GM19467 (cell line): ENCODE measurements around the gene GOT2.
A peak's percentile ranks its signal among the peaks of the same experiment; 100 is the strongest.
"Not testable (repeated sequence)": the region's sequence is repeated elsewhere in the genome, so short reads cannot be mapped to it uniquely, and the experiment has no call there.

ENCODE experiments used
- ATAC-seq: cut with Tn5 transposase; IDR thresholded peaks from one replicate; pipeline ENCODE4 v1.9.1; 2021; ENCODE audit warnings: mild to moderate bottlenecking, moderate library complexity; ENCODE audit not compliant: unreplicated experiment

GOT2 gene

GRCh38 chr16:58723109-58723508 lies 11.0 kb downstream of the GOT2 start:
- no peak for ATAC-seq

DNA sequence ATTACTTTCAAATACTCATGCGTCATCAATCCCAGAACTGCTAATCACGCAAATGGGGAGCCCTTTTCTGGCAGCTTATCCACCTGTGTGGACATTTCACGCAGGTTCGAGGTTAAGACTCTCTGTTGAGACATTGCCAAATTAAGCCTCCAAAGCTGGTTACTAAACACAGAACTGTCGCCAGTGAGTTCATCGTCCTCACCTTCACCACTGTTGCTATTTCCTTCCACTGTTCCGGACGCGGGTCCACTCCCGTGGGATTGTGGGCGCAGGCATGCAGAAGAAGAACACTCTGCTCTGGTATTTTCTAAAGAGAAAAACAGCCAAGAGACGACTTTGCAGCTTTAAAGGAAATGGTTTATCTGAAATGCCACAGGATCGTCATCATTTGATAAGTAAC lies 16.1 kb downstream of the GOT2 start:
- ATAC-seq, result no peak

- ATAC-seq, result no peak
Observed at GRCh38 chr16:58716468-58716867, 17.6 kb downstream of the GOT2 start.

- ATAC-seq, result no peak
Observed at GRCh38 chr16:58713742-58714141, 20.4 kb downstream of the GOT2 start.

GRCh38 chr16:58709333-58709732 lies 24.8 kb downstream of the GOT2 start:
- ATAC-seq, result no peak

- no peak for ATAC-seq
Observed at GRCh38 chr16:58699151-58699550, 35.0 kb downstream of the GOT2 start.

GRCh38 chr16:58695368-58695767 lies 38.7 kb downstream of the GOT2 start:
- no peak for ATAC-seq

GRCh38 chr16:58692450-58692849 lies 41.7 kb downstream of the GOT2 start:
- no peak for ATAC-seq

- ATAC-seq, result not testable (repeated sequence)
Observed at GRCh38 chr16:58686985-58687706, 47.0 kb downstream of the GOT2 start.

GRCh38 chr16:58685084-58685449 lies 49.0 kb downstream of the GOT2 start:
- no peak for ATAC-seq

- peak; percentile 98 for ATAC-seq
Observed at GRCh38 chr16:58684354-58685083, 49.6 kb downstream of the GOT2 start, which contains the start of gene SLC38A7. SLC38A7 (minus strand) TSS chr16:58684770; CDS start chr16:58680126, 4,644 bp downstream.

DNA sequence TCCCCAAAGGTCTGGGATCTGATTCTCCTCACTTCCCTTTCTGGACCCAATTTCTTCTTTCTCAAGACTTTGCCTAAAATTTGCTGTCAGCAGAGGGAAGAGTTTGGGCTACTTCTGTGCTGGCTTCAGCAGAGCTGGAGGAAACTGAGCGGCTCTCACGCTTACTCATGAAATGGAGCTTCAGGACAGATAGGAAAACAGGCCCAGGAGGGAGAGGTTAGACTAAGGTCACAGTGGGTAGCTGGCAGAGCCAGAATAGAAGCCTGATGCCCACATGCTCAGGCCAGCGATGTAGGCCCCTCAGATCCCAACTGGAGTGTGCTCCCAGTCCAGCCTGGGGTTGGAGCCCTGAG lies 50.1 kb downstream of the GOT2 start:
- no peak for ATAC-seq

GRCh38 chr16:58679763-58680162 lies 54.4 kb downstream of the GOT2 start:
- ATAC-seq, result no peak

DNA sequence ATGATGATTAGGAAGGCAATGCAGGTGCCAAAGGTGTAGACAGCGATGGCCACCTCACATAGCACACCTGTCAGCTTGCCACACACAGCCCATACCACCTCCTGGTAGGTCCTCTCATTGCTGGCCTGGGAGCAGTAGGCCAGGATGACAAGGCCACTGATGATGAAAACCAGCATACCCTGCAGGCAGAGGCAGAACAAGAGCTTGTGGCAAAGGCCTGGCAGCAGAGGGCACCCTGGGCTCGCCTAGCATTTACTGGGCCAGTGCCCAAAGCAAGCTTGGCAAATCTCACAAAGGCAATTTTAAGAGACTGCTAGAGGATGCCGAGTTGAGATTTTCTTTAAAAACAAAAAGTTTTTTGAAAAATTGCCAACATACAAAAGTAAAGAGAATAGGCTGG lies 55.4 kb downstream of the GOT2 start:
- no peak for ATAC-seq

GRCh38 chr16:58678269-58678668 lies 55.8 kb downstream of the GOT2 start:
- ATAC-seq, result no peak

- ATAC-seq, result no peak
Observed at GRCh38 chr16:58670946-58671583, 63.1 kb downstream of the GOT2 start.

- no peak for ATAC-seq
Observed at GRCh38 chr16:58670177-58670576, 63.9 kb downstream of the GOT2 start.

- no peak for ATAC-seq
Observed at GRCh38 chr16:58665200-58665599, 68.9 kb downstream of the GOT2 start.

GRCh38 chr16:58661199-58661830 lies 72.8 kb downstream of the GOT2 start:
- no peak for ATAC-seq

DNA sequence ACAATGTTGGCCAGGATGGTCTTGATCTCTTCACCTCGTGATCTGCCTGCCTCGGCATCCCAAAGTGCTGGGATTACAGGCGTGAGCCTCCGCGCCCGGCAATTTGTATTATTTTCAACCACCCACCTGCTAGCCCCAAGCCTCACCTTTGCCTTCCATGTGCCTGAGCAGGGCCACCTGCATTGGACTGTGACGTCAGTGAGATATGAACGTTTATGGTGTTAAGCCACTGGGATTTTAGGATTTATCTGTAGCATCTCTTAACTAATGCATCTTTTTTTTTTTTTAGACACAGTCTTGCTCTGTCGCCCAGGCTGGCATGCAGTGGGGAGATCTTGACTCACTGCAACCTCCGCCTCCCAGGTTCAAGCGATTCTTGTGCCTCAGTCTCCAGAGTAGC lies 74.2 kb downstream of the GOT2 start:
- not testable (repeated sequence) for ATAC-seq

DNA sequence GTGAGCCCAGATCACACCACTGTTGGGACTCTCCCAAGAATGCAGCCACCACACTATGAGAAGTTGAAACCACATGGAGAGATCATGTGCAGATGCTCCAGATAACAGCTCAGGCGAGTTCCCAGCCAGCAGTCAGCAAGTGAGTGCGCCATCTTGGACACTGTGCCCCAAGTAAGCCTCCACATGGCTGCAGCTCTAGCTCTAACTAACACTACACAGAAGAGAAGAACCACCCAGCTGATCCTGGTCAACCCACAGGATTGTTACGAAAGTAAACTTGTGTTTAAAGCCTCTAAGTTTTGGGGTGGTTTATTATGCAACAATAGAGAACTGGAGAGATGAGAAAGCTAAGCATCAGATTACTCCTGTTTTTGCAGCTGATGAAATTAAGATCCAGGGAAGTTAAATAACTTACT lies 75.3 kb downstream of the GOT2 start:
- ATAC-seq, result no peak
